HK-2 (cell line): ENCODE data around the gene CHKA.

Experiments
- DNase-seq: peaks from one replicate; pipeline ENCODE4 v3.0.0-alpha.2; 2018; ENCODE audit not compliant: unreplicated experiment

Gene CHKA

GRCh38 chr11:68071281-68072048 lies 49.7 kb downstream of the CHKA start:
- no peak for DNase-seq

DNA sequence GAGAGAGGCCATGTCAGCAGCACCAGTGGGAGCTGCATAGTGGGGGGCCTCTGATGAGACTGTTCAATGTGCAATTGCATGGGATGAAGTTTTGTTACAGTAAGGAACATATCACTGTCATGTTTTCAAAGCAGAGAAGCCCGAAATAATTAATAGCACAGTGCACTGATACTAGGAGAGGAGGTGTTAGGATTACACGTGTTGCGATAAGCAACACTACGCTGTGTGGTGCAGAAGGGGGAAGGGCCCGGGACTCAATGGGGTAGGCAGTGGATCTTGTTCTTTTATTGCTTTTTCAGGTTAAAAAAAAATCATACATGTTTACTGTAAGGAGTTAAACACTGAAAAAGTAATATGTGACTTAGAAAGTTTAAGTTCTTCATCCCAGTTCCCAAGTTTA lies 53.2 kb downstream of the CHKA start:
- no peak for DNase-seq

- DNase-seq, result no peak
These were observed 54.4 kb downstream of the CHKA start for GRCh38 chr11:68066742-68067141.

DNA sequence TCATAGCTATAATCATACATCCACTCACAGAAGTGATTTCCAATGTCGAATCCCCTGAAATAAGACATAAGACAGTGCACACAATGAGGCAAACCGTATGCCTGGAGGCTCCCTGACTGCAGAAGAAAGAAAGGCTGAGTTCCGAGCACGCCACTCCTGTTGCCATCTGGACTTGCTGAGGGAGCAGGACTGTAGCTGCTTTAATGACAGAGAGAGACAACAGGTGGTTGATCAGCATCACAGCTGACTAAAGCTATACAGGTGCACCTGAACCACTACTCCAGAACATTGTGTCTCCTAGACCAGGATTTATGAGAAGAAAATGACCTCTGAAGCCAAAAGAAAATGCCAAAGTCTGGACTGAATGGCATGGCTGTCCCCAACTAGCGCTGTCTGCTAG lies 55.3 kb downstream of the CHKA start:
- no peak for DNase-seq

- DNase-seq, result no peak
These were observed 56.3 kb downstream of the CHKA start for GRCh38 chr11:68064926-68065325.

DNA sequence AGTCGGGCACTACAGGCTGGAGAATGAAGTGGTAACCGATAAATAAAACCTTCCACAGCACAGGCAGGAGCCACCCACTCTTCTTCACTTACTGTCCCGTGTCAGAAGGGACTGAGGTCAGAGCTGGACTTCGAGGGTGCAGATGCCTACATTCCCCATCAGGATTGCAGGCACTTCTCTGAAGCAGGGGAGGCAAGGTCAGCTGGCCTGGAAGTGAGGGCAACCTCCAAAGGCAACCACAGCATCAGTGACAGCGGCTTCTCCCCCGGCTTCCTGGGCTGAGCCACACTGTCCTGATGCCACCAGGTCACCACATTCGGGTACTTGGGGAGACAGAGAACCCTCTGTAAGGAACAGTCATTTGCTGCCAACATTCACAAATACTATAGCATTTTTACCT lies 59.7 kb downstream of the CHKA start:
- no peak for DNase-seq

DNA sequence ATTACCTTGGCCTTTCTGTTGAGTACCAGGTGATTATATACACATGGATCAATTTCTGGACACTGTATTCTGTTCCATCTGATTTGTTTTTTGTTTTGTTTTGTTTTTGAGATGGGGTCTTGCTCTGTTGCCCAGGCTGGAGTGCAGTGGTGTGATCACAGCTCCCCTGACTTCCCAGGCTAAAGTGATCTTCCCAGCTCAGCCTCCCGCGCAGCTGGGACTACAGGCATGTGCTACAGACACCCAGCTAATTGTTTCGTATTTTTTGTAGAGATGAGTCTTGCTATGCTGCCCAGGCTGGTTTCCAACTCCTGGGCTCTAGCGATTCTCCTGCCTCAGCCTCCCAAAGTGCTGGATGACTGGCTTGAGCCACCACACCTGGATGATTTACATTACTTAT lies 63.4 kb downstream of the CHKA start:
- no peak for DNase-seq

GRCh38 chr11:68056317-68057285 lies 64.6 kb downstream of the CHKA start:
- DNase-seq, result no peak

DNA sequence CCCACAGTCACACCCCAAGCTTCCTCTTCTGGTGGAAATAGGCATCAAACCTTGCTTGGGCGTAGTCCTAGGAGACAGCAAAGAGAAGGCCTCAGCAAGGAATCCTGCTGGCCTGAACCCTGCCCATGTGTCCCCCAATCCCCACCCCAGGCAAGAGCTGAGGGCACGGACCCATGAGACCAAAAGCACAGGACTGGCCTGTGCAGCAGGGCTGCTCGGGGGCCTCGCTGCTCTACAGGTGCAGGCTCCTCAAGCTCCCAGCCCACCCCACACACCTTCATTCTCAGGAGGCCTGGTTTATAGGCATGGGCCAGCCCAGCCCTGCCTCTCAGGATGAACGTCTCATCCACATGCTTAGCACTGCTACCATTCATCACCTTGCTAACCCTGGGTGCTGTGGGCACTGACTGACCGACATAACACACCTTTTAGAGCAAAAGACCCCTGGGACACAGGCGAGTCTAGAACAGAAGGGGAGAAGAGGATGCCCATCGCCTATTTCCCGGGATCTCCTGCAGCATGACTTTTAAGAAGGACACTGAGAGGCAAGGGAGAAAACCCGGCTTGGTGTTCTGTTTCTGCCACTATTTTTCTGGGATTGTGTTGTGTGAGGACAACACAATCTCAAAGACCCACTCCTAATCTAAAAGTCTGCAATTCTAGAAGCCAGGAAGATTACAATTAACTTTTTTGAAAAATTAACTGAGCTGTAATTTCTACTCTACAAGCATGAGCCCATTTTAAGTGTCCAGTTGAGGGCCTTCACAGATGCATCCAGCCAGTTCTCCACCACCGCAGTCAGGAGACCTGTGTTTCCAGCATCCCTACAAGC lies 67.0 kb downstream of the CHKA start:
- DNase-seq, result no peak

GRCh38 chr11:68053117-68053516 lies 68.1 kb downstream of the CHKA start:
- DNase-seq, result no peak

DNA sequence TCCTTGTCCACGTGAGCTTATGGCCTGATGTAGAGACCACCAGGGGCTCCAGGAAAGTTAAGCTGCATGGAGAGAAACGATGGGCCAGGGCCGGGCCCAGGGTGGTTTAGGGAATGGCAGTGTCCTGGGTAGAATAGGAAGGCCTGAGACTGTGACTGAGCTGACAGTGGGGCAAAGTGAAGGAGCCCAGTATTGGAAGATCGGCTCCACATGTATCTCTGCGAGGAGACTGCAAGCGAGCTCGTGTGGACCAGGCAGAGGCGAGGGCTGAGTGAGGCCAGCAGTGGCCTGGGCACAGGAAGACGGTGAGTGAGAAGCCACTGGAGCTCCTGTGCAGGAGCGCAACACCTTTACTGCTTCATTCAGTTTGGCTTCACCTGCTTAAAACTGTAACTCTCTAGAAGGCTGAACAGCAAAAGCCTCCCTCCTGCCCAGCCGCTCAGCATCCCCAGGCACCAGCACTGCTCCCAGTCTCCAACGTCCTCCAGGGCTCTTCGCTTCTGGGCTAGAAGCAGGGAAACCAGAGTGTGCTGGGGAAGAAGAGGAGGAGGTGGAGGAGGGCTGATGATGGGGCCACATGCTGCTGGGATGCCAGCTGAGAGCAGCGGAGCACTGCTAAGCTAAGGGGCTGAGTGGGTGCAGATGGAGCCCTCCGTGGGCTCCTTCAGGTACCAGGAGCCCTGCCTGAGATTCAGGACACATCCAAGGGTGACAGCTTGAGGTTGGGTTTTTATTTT lies 68.9 kb downstream of the CHKA start:
- no peak for DNase-seq

DNA sequence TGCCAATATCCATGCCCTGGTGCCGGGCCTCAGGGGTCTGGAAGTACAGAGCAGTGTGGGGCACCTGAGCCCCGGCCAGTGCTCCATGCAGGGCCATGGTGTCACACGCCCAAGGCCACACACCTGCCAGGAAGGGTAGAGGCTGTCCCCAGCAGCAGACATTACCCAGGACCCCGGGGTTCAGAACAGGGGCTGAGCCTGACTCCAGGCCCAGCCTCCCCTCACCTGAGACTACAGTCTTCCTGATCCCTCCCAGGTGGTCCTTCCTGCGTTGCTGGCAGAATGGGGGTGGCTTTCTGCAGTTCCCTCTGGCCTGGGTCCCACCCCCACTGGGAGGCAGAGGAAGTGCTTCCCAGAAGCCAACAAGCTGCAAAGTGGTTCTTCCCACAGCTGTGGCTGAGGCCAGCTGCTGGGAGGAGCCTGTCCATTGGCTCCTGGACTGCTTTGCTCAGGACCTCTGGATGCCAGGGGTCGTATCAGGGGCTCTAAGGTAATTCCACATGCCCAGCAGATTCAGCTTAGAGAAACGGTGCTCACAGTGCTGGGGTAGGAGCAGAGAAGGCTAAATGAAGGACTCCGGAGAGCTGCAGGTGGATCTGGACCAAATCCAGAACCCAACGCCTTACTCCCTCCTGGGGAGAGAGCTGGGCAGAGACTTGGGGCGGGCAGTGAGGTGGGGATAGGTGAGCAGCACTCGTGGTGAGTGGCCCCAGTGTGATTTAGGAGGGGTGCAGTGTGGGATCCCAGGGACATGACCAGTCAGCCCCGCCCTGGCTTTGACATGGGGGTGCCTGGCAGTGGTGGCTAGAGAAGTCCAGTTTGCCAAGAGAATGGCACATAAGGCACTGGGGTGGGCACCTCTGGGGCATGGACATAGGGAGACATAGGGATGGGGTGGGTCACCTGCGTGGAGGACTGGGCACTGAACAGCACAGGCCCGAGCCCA lies 69.7 kb downstream of the CHKA start:
- no peak for DNase-seq

DNA sequence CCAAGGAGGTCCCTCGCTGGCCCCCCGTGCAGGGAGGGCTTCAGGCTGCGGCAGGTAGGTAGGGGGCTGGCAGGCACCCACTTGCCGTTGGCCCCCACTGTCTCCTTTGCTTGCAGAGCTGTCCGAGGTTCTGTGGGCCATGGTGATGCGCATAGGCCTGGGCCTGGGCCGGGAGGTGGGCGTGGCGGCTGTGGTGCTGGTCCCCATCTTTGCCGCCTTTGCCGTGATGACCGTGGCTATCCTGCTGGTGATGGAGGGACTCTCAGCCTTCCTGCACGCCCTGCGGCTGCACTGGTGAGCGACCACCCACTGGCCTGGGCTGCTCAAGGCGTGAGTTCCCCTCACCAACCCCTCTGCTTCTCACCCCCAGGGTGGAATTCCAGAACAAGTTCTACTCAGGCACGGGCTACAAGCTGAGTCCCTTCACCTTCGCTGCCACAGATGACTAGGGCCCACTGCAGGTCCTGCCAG lies 70.8 kb downstream of the CHKA start:
- no peak for DNase-seq

GRCh38 chr11:68049509-68050370 lies 71.4 kb downstream of the CHKA start:
- no peak for DNase-seq

DNA sequence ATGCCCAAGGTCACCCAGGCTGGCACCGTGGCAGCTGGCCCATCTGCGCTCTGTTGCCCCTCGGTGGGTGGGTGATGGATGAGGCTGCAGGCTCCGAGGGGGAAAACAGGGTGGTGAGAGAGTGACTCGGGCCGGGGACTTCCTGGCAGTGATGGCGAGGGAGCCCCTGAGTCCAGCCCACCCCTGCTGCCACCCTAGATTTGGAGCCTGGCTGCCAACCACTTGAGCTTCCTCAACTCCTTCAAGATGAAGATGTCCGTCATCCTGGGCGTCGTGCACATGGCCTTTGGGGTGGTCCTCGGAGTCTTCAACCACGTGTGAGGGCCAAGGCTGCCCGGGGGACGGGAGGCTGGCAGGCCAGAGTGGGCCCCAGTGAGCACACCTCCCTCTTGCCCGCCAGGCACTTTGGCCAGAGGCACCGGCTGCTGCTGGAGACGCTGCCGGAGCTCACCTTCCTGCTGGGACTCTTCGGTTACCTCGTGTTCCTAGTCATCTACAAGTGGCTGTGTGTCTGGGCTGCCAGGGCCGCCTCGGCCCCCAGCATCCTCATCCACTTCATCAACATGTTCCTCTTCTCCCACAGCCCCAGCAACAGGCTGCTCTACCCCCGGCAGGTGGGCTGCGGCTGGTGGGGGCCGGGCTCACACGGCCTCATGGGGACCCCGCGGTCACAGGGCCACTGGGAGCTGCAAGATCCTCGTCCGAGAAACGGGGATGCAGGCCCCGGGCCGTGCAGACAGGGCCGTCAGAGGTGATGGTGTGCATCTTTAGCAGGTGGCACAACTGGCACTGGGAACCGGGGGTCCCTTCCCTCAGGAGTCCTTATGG lies 72.3 kb downstream of the CHKA start:
- DNase-seq, result no peak

- DNase-seq, result no peak
These were observed 73.5 kb downstream of the CHKA start for GRCh38 chr11:68047437-68048290.

- no peak for DNase-seq
These were observed 76.3 kb downstream of the CHKA start for GRCh38 chr11:68044898-68045351.
